Astrocyte (in vitro differentiated cells and primary cell): ENCODE results near the gene TOMM22. TPM values are rescaled to one million over a fixed set of nuclear protein-coding genes. Genes with fewer than 3 reads are reported as not detected.

Source experiments
- DNase-seq: peaks from one replicate; pipeline ENCODE4 v3.0.0-alpha.2; 2010; ENCODE audit warnings: low read depth
- FAIRE-seq: peaks from 2 replicates; lab custom pipeline; 2011; peaks lifted over from hg19 to GRCh38; lab: Jason Lieb, UNC
- H2AFZ ChIP-seq: 2 replicates; pipeline ENCODE4 v1.6.0; 2012; ENCODE audit warnings: low read depth, low read length, inconsistent platforms
- H3K27ac ChIP-seq: 2 replicates; pipeline ENCODE4 v1.5.1; 2011; ENCODE audit warnings: low read depth, low read length, inconsistent platforms
- H3K27me3 ChIP-seq: 2 replicates; pipeline ENCODE4 v1.6.0; 2011; ENCODE audit warnings: low read length, inconsistent platforms; ENCODE audit not compliant: insufficient read depth
- H3K36me3 ChIP-seq: 2 replicates; pipeline ENCODE4 v1.5.1; 2011; ENCODE audit warnings: low read length, inconsistent platforms; ENCODE audit not compliant: insufficient read depth
- H3K4me1 ChIP-seq: 2 replicates; pipeline ENCODE4 v1.5.1; 2011; ENCODE audit warnings: low read length, inconsistent platforms; ENCODE audit not compliant: insufficient read depth
- H3K4me2 ChIP-seq: 2 replicates; pipeline ENCODE4 v1.6.0; 2012; ENCODE audit warnings: low read length, inconsistent platforms
- H3K4me3 ChIP-seq: 2 replicates; pipeline ENCODE4 v1.5.1; 2011; ENCODE audit warnings: low read depth, mild to moderate bottlenecking, low read length, inconsistent platforms; ENCODE audit not compliant: insufficient read depth
- H3K79me2 ChIP-seq: 2 replicates; pipeline ENCODE4 v1.6.0; 2012; ENCODE audit warnings: mild to moderate bottlenecking, low read length, inconsistent platforms; ENCODE audit not compliant: insufficient read depth
- H3K9ac ChIP-seq: 2 replicates; pipeline ENCODE4 v1.6.0; 2012; ENCODE audit warnings: mild to moderate bottlenecking, low read length, inconsistent platforms
- H3K9me3 ChIP-seq: 2 replicates; pipeline ENCODE4 v1.5.1; 2012; ENCODE audit warnings: low read depth, mild to moderate bottlenecking, low read length, inconsistent platforms; ENCODE audit not compliant: insufficient read depth
- H4K20me1 ChIP-seq: 2 replicates; pipeline ENCODE4 v1.6.0; 2012; ENCODE audit warnings: low read length, inconsistent platforms; ENCODE audit not compliant: insufficient read depth
- H3K27ac Mint-ChIP-seq: one replicate; pipeline ENCODE4 v1.8.0; 2021; ENCODE audit warnings: mild to moderate bottlenecking, mixed read lengths; ENCODE audit not compliant: unreplicated experiment
- H3K27me3 Mint-ChIP-seq: one replicate; pipeline ENCODE4 v1.8.0; 2021; ENCODE audit warnings: low read depth, mixed read lengths; ENCODE audit not compliant: unreplicated experiment
- H3K36me3 Mint-ChIP-seq: one replicate; pipeline ENCODE4 v1.8.0; 2021; ENCODE audit warnings: low read depth, mixed read lengths; ENCODE audit not compliant: unreplicated experiment
- H3K4me1 Mint-ChIP-seq: one replicate; pipeline ENCODE4 v1.8.0; 2021; ENCODE audit warnings: low read depth, mixed read lengths; ENCODE audit not compliant: unreplicated experiment
- H3K4me3 Mint-ChIP-seq: one replicate; pipeline ENCODE4 v1.8.0; 2021; ENCODE audit warnings: mild to moderate bottlenecking, moderate library complexity, mixed read lengths; ENCODE audit not compliant: unreplicated experiment
- H3K9me3 Mint-ChIP-seq: one replicate; pipeline ENCODE4 v1.8.0; 2021; ENCODE audit warnings: mild to moderate bottlenecking, mixed read lengths; ENCODE audit not compliant: unreplicated experiment
- EZH2 ChIP-seq: IDR thresholded peaks from 2 replicates; pipeline ENCODE4 v1.6.1; 2012; ENCODE audit warnings: mild to moderate bottlenecking, low read length, inconsistent platforms; ENCODE audit not compliant: insufficient read depth
- total RNA-seq: library from RNA; stranded (reverse); gene quantifications from 2 replicates; pipeline ENCODE4 v1.2.1, GENCODE V29; 2021
- TF ChIP-seq, protein P1 (sequence below): IDR thresholded peaks from 2 replicates; pipeline ENCODE4 v1.5.1; 2011; ENCODE audit warnings: low read depth, mild to moderate bottlenecking, inconsistent platforms, low read length, moderate library complexity; ENCODE audit not compliant: insufficient read depth

The TOMM22 gene
- total RNA-seq, 1 donor from 2014 or later, result 77.8 TPM

DNA sequence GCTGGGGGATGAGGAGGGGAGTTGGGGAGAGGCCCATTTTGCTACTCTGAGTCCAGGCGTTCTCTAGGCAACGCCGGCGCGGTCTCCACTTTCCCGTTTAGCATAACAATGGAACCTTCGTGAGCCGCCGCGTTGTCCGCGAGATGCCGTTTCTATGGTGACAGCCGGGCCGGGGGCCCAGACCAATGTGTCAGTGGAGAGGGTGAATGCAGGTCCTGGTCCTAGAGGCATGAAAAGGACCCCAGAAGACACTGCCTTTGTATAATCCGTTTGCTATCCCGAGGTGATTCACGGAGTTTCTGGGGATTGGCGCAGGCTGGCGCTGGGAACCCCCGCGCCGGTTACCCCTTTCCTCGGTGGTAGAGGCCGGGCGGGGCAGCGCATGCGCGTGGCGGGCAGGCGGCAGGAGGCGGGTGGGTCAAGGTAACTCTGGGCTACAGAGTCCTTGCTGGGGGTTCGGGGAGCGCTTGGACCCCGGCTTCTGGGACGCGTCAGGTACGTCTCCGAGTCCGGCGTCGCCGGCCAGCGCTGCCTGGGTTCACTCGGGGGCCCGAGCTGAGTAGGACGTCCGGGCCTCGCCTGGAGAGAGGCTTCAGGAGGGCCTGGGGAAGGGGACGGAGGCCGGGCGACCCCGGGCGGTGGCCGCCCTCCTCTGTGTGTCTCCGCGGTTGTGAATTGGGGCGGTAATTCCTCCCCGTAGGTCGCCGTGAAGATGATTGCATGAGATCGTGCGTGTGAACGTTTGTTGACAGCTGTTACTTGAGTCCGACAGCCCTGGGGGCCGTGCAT lies 25.3 kb upstream of the TOMM22 start, which contains the start of the genes CBY1 and FAM227A:
TSS of gene CBY1 (plus strand) at position 383 of the 789 bp plus-strand sequence. CDS start 11,417 bp downstream, outside the sequence.
TSS of gene FAM227A (minus strand) at position 137 of the 789 bp plus-strand sequence. CDS start 6,224 bp downstream, outside the sequence.
- H3K79me2 ChIP-seq, result peaks cover 15% of the 10 kb centered on the region
- Mint-ChIP-seq H3K36me3 (no peaks in the 10 kb centered on the region), H3K4me1 (peaks cover 6% of the 10 kb centered on the region), H3K4me3 (peak within 1 kb of the TSS; percentile 95), H3K27me3 (no peaks in the 10 kb centered on the region), H3K27ac (peak within 1 kb of the TSS; percentile 99), H3K9me3 (no peaks in the 10 kb centered on the region)
- peak within 1 kb of the TSS; percentile 99 for H3K27ac ChIP-seq
- no peaks in the 10 kb centered on the region for H3K27me3 ChIP-seq
- peak within 1 kb of the TSS; percentile 95 for H3K4me3 ChIP-seq
- peak within 1 kb of the TSS; percentile 85 for H2AFZ ChIP-seq
- no peaks in the 10 kb centered on the region for H3K9me3 ChIP-seq
- H3K4me1 ChIP-seq, result peaks cover 14% of the 10 kb centered on the region
- H4K20me1 ChIP-seq, result no peaks in the 10 kb centered on the region
- DNase-seq (peak; percentile 77), FAIRE-seq (no peak)
- H3K36me3 ChIP-seq, result no peaks in the 10 kb centered on the region
- no peak for TF ChIP-seq EZH2
- TF ChIP-seq, protein P1, sequence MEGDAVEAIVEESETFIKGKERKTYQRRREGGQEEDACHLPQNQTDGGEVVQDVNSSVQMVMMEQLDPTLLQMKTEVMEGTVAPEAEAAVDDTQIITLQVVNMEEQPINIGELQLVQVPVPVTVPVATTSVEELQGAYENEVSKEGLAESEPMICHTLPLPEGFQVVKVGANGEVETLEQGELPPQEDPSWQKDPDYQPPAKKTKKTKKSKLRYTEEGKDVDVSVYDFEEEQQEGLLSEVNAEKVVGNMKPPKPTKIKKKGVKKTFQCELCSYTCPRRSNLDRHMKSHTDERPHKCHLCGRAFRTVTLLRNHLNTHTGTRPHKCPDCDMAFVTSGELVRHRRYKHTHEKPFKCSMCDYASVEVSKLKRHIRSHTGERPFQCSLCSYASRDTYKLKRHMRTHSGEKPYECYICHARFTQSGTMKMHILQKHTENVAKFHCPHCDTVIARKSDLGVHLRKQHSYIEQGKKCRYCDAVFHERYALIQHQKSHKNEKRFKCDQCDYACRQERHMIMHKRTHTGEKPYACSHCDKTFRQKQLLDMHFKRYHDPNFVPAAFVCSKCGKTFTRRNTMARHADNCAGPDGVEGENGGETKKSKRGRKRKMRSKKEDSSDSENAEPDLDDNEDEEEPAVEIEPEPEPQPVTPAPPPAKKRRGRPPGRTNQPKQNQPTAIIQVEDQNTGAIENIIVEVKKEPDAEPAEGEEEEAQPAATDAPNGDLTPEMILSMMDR, result no peak
- peak within 1 kb of the TSS; percentile 93 for H3K4me2 ChIP-seq
- H3K9ac ChIP-seq, result peak within 1 kb of the TSS; percentile 96

DNA sequence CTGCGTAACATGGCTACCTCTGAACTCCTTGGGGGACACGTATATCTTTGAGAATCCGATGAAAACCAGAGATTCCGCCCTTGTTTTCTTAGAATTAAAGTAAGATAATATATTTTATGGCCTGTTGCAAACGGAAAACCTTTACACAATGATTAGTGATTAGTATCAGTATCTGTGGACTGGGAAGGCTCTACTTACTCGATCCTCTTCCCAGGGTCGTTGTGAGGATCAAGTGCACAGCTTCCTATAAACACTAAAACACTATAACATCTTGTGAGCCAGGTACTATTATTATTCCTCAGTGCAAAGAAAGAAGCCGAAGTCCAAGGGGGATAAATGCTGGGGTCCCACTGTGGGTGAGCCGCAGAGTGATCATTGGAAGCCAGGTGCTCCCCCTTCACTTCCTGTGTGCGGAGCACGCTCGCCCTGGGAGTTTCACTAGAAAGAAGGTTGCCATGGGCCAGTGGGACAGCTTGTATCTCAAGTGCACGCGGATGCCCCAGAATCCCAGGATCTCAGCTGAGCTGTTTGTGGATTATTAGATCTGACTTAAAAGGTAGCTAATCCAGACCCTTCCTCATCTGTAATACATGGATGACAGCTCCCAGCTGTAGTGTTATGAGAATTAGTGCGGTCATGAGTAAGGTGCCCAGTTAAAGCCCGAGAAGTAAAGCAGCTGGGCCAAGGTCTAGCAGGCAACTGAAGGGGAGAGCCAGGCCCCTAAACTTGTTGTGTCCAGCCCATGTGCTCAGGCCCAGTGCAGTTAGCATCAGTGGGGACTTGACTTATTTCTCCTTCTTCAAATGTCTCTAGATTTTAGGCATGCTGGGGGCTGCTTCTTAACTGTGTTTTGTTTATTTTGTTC lies 24.5 kb upstream of the TOMM22 start:
- no peak for TF ChIP-seq EZH2
- TF ChIP-seq, protein P1, result no peak
- FAIRE-seq, result no peak
- peak overlapping the region; percentile 95 for H3K4me3 Mint-ChIP-seq

More for the DNA sequence above, 24.5 kb upstream of the TOMM22 start:
- Mint-ChIP-seq H3K9me3 (no peaks in the 10 kb centered on the region), H3K4me1 (peaks cover 6% of the 10 kb centered on the region), H3K27me3 (no peaks in the 10 kb centered on the region), H3K36me3 (no peaks in the 10 kb centered on the region), H3K27ac (peak overlapping the region; percentile 95)
- peak overlapping the region; percentile 95 for H3K4me3 ChIP-seq
- peak overlapping the region; percentile 99 for H3K27ac ChIP-seq
- peaks cover 3% of the 10 kb centered on the region for H3K36me3 ChIP-seq
- H3K27me3 ChIP-seq, result no peaks in the 10 kb centered on the region
- DNase-seq, result peak; percentile 39
- H3K79me2 ChIP-seq, result peaks cover 16% of the 10 kb centered on the region
- H2AFZ ChIP-seq, result peak overlapping the region; percentile 85
- H3K9me3 ChIP-seq, result no peaks in the 10 kb centered on the region
- peaks cover 14% of the 10 kb centered on the region for H3K4me1 ChIP-seq
- H4K20me1 ChIP-seq, result peaks cover under 1% of the 10 kb centered on the region
- peak overlapping the region; percentile 96 for H3K9ac ChIP-seq
- peak overlapping the region; percentile 93 for H3K4me2 ChIP-seq
